ENCODE results near the gene ADAMTSL5.

DNA sequence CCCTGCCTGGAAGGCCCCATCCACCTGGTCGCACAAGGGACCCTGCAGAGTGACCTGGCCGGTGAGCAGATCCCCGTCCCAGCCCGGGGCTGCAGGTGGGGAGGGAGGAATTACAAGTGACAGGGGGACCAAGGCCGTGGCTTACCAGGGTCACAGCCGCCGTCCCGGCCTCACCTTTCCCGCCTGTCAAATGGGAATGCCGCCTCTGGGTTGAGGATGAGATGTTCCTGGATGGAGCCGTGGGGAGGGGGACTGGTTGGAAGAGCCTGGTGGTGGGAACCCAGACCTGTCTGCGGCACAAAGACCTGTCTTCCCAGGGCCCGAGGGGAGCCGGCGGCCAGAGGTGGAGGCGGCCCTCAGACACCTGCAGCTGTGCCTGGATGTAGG is 16.6 kb upstream of the ADAMTSL5 start:
- no peak for TF ChIP-seq POLR2AphosphoS5 (IDR thresholded peaks at IDR 0.05; ENCODE audit: low read depth, low read length)
- TF ChIP-seq, protein P1, sequence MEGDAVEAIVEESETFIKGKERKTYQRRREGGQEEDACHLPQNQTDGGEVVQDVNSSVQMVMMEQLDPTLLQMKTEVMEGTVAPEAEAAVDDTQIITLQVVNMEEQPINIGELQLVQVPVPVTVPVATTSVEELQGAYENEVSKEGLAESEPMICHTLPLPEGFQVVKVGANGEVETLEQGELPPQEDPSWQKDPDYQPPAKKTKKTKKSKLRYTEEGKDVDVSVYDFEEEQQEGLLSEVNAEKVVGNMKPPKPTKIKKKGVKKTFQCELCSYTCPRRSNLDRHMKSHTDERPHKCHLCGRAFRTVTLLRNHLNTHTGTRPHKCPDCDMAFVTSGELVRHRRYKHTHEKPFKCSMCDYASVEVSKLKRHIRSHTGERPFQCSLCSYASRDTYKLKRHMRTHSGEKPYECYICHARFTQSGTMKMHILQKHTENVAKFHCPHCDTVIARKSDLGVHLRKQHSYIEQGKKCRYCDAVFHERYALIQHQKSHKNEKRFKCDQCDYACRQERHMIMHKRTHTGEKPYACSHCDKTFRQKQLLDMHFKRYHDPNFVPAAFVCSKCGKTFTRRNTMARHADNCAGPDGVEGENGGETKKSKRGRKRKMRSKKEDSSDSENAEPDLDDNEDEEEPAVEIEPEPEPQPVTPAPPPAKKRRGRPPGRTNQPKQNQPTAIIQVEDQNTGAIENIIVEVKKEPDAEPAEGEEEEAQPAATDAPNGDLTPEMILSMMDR (IDR thresholded peaks at IDR 0.05) = no peak
- TF ChIP-seq, protein P2, sequence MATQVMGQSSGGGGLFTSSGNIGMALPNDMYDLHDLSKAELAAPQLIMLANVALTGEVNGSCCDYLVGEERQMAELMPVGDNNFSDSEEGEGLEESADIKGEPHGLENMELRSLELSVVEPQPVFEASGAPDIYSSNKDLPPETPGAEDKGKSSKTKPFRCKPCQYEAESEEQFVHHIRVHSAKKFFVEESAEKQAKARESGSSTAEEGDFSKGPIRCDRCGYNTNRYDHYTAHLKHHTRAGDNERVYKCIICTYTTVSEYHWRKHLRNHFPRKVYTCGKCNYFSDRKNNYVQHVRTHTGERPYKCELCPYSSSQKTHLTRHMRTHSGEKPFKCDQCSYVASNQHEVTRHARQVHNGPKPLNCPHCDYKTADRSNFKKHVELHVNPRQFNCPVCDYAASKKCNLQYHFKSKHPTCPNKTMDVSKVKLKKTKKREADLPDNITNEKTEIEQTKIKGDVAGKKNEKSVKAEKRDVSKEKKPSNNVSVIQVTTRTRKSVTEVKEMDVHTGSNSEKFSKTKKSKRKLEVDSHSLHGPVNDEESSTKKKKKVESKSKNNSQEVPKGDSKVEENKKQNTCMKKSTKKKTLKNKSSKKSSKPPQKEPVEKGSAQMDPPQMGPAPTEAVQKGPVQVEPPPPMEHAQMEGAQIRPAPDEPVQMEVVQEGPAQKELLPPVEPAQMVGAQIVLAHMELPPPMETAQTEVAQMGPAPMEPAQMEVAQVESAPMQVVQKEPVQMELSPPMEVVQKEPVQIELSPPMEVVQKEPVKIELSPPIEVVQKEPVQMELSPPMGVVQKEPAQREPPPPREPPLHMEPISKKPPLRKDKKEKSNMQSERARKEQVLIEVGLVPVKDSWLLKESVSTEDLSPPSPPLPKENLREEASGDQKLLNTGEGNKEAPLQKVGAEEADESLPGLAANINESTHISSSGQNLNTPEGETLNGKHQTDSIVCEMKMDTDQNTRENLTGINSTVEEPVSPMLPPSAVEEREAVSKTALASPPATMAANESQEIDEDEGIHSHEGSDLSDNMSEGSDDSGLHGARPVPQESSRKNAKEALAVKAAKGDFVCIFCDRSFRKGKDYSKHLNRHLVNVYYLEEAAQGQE (IDR thresholded peaks at IDR 0.05; ENCODE audit: insufficient read depth in 1 of 2, low read depth in 2 of 2, low read length in 1 of 2) = no peak
- no peak for TF ChIP-seq TCF7L2 (IDR thresholded peaks at IDR 0.05; ENCODE audit: low read depth, low read length)
- no peak for TF ChIP-seq SIN3A (IDR thresholded peaks at IDR 0.05; ENCODE audit: borderline replicate concordance, insufficient read depth, low read depth, low read length)

Measured in Panc1 (cell line).